ENCODE data around the gene KCMF1.

KCMF1 gene

DNA sequence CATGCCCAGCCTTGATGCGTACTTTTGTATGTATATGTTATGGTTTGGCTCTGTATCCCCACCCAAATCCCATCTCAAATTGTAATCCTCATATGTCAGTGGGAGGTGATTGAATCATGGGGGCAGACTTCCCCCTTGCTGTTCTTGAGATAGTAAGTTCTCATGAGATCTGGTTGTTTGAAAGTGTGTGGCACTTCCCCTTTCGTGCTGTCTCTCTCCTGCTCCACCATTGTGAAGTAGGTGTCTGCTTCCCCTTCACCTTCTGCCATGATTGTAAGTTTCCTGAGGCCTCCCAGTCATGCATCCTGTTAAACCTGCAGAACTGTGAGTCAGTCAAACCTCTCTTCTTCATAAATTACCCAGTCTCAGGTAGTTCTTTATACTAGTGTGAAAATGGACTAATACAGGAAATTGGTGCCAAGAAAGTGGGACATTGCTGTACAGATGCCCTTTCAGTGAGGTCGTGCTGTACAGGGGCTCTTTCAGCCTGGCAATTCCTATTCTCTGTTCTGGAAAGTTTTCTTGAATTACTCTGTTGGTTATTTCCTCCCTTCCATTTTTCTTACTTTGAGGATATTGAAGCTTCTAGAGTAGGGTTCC is 38.2 kb downstream of the KCMF1 start:
- no peaks in the 10 kb centered on the region for H3K9me2 ChIP-seq (replicated peaks; ENCODE audit: control insufficient read depth, low read length)
- no peak overlapping the region for H3K4me2 ChIP-seq (ENCODE audit: low read length)
- H3K4me1 ChIP-seq (ENCODE audit: control insufficient read depth, low read length), result peaks cover 48% of the 10 kb centered on the region
- H3K79me2 ChIP-seq (ENCODE audit: control insufficient read depth, low read length), result peaks cover 95% of the 10 kb centered on the region
- H3F3A ChIP-seq (ENCODE audit: control insufficient read depth, insufficient read depth), result no peaks in the 10 kb centered on the region
- no peak overlapping the region for H3K4me3 ChIP-seq (ENCODE audit: low read length)
- TF ChIP-seq CTCF (IDR thresholded peaks at IDR 0.05; ENCODE audit: low read depth, low read length, poor library complexity, severe bottlenecking), result no peak
- TF ChIP-seq EZH2phosphoT487 (IDR thresholded peaks at IDR 0.05; ENCODE audit: borderline replicate concordance, low read length), result no peak
- peaks cover 12% of the 10 kb centered on the region for H4K20me1 ChIP-seq (ENCODE audit: control insufficient read depth, insufficient read depth, low read depth, low read length)
- H3K27ac ChIP-seq (ENCODE audit: low read depth, low read length), result no peak overlapping the region
- H3K27me3 ChIP-seq (ENCODE audit: control insufficient read depth, low read length), result no peaks in the 10 kb centered on the region
- H3K36me3 ChIP-seq (ENCODE audit: control insufficient read depth, low read length), result peaks cover 20% of the 10 kb centered on the region
- H3K9me3 ChIP-seq (ENCODE audit: control insufficient read depth, insufficient read depth, low read length), result no peaks in the 10 kb centered on the region

DNA sequence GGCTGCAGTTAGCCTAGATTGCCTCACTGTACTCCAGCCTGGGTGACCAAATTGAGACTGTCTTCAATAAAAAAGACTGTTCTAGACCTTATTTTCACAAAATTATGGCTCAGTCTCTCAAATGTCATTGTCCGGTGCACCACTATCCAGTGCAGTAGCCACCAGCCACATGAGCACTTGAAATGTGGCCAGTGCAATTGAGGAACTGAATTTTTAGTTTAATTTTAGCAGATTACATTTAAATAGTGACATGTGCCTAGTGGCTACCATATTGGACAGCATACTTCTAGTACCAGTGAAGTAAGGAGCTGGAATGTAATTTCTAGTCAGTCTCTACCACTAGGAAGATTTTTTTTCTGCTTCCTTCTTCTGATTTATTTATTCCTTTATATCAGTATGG is 39.4 kb downstream of the KCMF1 start:
- Histone ChIP-seq H3F3A (ENCODE audit: control insufficient read depth, insufficient read depth) (peaks cover 3% of the 10 kb centered on the region), H3K27ac (ENCODE audit: low read depth, low read length) (no peak overlapping the region), H3K27me3 (ENCODE audit: control insufficient read depth, low read length) (no peaks in the 10 kb centered on the region), H3K36me3 (ENCODE audit: control insufficient read depth, low read length) (peaks cover 22% of the 10 kb centered on the region), H3K4me1 (ENCODE audit: control insufficient read depth, low read length) (peaks cover 61% of the 10 kb centered on the region), H4K20me1 (ENCODE audit: control insufficient read depth, insufficient read depth, low read depth, low read length) (peaks cover 15% of the 10 kb centered on the region), H3K79me2 (ENCODE audit: control insufficient read depth, low read length) (peaks cover 97% of the 10 kb centered on the region), H3K4me3 (ENCODE audit: low read length) (no peak overlapping the region), H3K9me2 (replicated peaks; ENCODE audit: control insufficient read depth, low read length) (no peaks in the 10 kb centered on the region), H3K4me2 (ENCODE audit: low read length) (no peak overlapping the region), H3K9me3 (ENCODE audit: control insufficient read depth, insufficient read depth, low read length) (no peaks in the 10 kb centered on the region)
- TF ChIP-seq EZH2phosphoT487 (IDR thresholded peaks at IDR 0.05; ENCODE audit: borderline replicate concordance, low read length), result no peak
- no peak for TF ChIP-seq CTCF (IDR thresholded peaks at IDR 0.05; ENCODE audit: low read depth, low read length, poor library complexity, severe bottlenecking)

- Histone ChIP-seq H3F3A (ENCODE audit: control insufficient read depth, insufficient read depth) (peaks cover 9% of the 10 kb centered on the region), H3K27me3 (ENCODE audit: control insufficient read depth, low read length) (no peaks in the 10 kb centered on the region), H3K4me2 (ENCODE audit: low read length) (no peak overlapping the region), H3K9me2 (replicated peaks; ENCODE audit: control insufficient read depth, low read length) (no peaks in the 10 kb centered on the region), H3K4me1 (ENCODE audit: control insufficient read depth, low read length) (peaks cover 62% of the 10 kb centered on the region), H4K20me1 (ENCODE audit: control insufficient read depth, insufficient read depth, low read depth, low read length) (peaks cover 17% of the 10 kb centered on the region), H3K9me3 (ENCODE audit: control insufficient read depth, insufficient read depth, low read length) (no peaks in the 10 kb centered on the region), H3K27ac (ENCODE audit: low read depth, low read length) (no peak overlapping the region), H3K79me2 (ENCODE audit: control insufficient read depth, low read length) (peaks cover 97% of the 10 kb centered on the region), H3K36me3 (ENCODE audit: control insufficient read depth, low read length) (peaks cover 22% of the 10 kb centered on the region), H3K4me3 (ENCODE audit: low read length) (no peak overlapping the region)
- TF ChIP-seq CTCF (IDR thresholded peaks at IDR 0.05; ENCODE audit: low read depth, low read length, poor library complexity, severe bottlenecking) (no peak), EZH2phosphoT487 (IDR thresholded peaks at IDR 0.05; ENCODE audit: borderline replicate concordance, low read length) (no peak)
These were observed 40.1 kb downstream of the KCMF1 start for GRCh38 chr2:85011098-85011497.
